ENCODE measurements around the gene SULT1C2.
"Not testable (repeated sequence)": the region's sequence is repeated elsewhere in the genome, so short reads cannot be mapped to it uniquely, and the experiment has no call there.

Gene SULT1C2

GRCh38 chr2:108355906-108356734 lies 67.4 kb downstream of the SULT1C2 start:
- DNase-seq, result no peak

- DNase-seq, result not testable (repeated sequence)
Observed at GRCh38 chr2:108359336-108359735, 70.6 kb downstream of the SULT1C2 start.

Data from GOT3 (cell line).